GM06990 (cell line): ENCODE data around the gene KREMEN1.

ENCODE experiments used
- DNase-seq: peaks from one replicate; pipeline ENCODE4 v3.0.0-alpha.2; 2011; ENCODE audit not compliant: insufficient read length; ENCODE audit errors: extremely low read depth
- H3K27me3 ChIP-seq: replicated peaks from 2 replicates; pipeline ENCODE4 v1.6.0; 2011; ENCODE audit warnings: low read length; ENCODE audit not compliant: control insufficient read depth, insufficient read depth
- H3K36me3 ChIP-seq: 2 replicates; pipeline ENCODE4 v1.5.1; 2011; ENCODE audit warnings: low read length; ENCODE audit not compliant: control insufficient read depth, insufficient read depth
- H3K4me3 ChIP-seq: replicated peaks from 2 replicates; pipeline ENCODE4 v1.5.1; 2011; ENCODE audit warnings: low read depth, mild to moderate bottlenecking, control low read depth, low read length
- TF ChIP-seq, protein P1 (sequence below): IDR thresholded peaks from 2 replicates; pipeline ENCODE4 v1.5.1; 2011; ENCODE audit warnings: low read length, control low read depth, mild to moderate bottlenecking, inconsistent platforms; ENCODE audit not compliant: insufficient read depth, poor library complexity, severe bottlenecking

Gene KREMEN1

DNA sequence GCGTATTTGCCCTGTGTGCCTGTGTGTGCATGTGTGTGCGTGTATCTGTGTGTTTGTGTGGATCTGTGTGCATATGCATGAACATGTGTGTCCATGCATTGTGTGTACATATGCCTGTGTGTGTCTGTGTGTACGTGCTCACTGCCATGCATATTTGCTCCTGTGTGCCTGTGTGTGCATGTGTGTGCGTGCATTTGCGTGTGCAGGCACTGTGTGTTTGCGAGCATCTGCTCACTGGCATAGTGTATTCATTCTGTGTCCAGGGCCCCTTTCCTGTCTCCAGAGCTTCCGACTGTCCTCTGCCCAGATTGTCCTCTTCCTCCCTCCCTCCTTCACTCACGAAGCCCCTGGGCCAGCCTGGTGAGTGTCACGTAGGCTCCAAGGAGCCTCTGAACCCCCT, 138.6 kb downstream of the KREMEN1 start:
- DNase-seq = no peak
- Histone ChIP-seq H3K36me3 (peaks cover 3% of the 10 kb centered on the region), H3K4me3 (no peak overlapping the region), H3K27me3 (no peaks in the 10 kb centered on the region)
- TF ChIP-seq, protein P1, sequence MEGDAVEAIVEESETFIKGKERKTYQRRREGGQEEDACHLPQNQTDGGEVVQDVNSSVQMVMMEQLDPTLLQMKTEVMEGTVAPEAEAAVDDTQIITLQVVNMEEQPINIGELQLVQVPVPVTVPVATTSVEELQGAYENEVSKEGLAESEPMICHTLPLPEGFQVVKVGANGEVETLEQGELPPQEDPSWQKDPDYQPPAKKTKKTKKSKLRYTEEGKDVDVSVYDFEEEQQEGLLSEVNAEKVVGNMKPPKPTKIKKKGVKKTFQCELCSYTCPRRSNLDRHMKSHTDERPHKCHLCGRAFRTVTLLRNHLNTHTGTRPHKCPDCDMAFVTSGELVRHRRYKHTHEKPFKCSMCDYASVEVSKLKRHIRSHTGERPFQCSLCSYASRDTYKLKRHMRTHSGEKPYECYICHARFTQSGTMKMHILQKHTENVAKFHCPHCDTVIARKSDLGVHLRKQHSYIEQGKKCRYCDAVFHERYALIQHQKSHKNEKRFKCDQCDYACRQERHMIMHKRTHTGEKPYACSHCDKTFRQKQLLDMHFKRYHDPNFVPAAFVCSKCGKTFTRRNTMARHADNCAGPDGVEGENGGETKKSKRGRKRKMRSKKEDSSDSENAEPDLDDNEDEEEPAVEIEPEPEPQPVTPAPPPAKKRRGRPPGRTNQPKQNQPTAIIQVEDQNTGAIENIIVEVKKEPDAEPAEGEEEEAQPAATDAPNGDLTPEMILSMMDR = no peak

DNA sequence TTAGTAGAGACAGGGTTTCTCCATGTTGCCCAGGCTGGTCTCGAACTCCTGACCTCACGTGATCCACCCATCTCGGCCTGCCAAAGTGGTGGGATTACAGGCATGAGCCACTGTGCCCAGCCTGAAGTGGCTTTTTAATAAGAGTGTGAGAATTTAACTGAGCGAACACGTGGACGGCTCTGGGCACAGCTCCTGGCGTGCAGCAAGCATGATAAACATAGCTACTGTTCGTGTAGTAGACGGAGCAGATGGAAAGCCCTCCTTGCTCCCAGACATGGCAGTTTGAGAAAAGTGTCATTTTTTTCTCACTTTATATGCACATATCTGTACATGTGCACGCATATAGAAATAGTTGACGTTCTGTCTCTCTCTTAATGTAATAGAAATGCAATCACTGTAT, 139.9 kb downstream of the KREMEN1 start:
- TF ChIP-seq, protein P1 = no peak
- peaks cover 3% of the 10 kb centered on the region for H3K36me3 ChIP-seq
- H3K4me3 ChIP-seq = no peak overlapping the region
- DNase-seq = no peak
- H3K27me3 ChIP-seq = no peaks in the 10 kb centered on the region

DNA sequence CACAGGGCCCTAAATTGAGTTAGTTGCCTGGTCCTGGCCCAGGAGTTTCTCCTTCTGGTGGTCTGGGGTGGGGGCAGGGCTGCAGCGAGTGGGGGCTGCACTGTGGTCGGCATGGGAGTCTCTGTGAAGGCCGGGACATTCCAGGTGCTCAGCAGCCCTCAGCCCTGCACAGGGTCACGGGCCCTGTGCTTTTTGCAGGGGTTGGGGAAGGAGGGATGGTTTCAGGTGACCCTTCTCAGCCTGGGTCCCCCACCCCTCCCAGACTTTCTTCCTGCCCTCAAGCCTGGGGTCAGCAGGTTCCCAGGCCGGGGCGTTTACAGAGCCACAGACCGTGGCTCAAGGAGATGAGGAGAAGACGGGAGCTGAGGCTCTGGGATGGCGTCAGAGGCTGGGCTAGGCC, 140.7 kb downstream of the KREMEN1 start:
- Histone ChIP-seq H3K4me3 (no peak overlapping the region), H3K36me3 (peaks cover 3% of the 10 kb centered on the region), H3K27me3 (no peaks in the 10 kb centered on the region)
- TF ChIP-seq, protein P1 = no peak
- no peak for DNase-seq

DNA sequence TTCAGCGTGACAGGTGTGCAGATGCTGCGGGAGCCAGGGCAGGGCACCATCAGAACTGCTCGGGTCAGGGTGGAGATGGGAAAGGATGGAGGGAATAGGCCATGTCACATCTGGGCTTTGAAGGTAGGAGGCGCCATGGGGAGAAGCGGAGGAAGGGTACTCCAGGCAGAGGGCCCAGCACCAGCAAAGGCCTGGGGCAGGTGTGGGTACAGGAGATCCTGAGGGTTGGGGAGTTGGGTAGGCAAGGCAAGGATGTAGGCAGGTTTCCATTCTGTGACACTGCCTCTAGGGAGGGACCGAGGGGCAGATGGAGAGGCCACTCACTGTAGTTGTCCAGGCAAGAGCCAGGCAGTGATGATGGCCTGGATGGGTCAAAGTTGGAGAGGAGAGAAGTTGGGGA, 141.4 kb downstream of the KREMEN1 start:
- TF ChIP-seq, protein P1 = no peak
- H3K27me3 ChIP-seq = no peaks in the 10 kb centered on the region
- H3K4me3 ChIP-seq = no peak overlapping the region
- DNase-seq = no peak
- peaks cover 3% of the 10 kb centered on the region for H3K36me3 ChIP-seq

DNA sequence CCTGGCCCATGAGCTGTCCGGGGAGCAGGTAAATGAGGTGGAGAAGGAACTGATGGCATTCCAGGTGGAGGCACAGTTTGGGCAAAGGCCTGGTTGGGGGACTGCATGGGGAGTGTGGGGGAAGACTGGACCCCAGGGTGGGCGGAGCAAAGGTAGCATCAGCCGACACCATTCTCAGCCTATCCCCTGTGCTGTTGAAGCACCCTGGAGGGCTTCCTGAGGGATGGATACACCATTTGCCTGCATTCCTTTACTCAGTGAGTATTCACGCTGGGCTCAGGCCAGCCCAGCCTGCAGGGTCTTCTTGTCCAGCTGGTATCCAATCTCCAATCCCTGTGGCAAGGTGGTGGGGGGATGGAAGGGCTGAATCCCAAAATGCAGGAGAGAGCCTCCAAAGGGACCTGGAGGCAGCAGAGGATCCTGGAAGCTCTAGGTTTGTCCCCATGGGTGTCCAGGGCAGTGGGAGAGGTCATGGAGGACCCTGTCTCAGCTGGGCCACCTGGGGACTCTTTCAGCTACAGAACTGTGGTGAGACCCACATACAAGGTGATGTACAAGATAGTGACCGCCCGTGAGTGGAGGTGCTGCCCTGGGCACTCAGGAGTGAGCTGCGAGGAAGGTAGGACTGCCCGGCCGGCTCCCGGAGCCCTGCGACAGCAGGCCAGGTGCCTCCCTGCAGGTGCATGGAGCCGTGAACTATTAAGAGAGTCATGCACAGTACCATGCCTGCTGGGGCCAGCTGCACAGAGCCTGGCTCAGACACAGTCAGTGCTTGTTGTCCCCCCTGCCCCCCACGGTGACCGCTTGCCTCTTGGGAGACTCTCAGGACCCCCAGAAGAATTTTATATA, 142.4 kb downstream of the KREMEN1 start:
- no peak for DNase-seq
- TF ChIP-seq, protein P1 = no peak
- Histone ChIP-seq H3K4me3 (no peak overlapping the region), H3K36me3 (peaks cover 3% of the 10 kb centered on the region), H3K27me3 (no peaks in the 10 kb centered on the region)
